Esophagus muscularis mucosa (tissue), 4 donors: ENCODE data around the gene RNF19B. TPM values are rescaled to one million over a fixed set of nuclear protein-coding genes. Genes with fewer than 3 reads are reported as not detected.
A peak's percentile ranks its signal among the peaks of the same experiment; 100 is the strongest.

Source experiments
- DNase-seq: peaks from one replicate; pipeline ENCODE4 v3.0.0-alpha.2; 2017; ENCODE audit errors: extremely low spot score
- H3K27ac ChIP-seq, 4 donors: fragments of 200-600 bp; sonication (generic); replicated peaks in 1 of 4; 1 replicate in 3 of 4; 2 replicates in 1 of 4; pipeline ENCODE4 v1.5.1; 2016 to 2019; ENCODE audit warnings: mild to moderate bottlenecking in 1 of 4
- H3K27me3 ChIP-seq, 4 donors: fragments of 200-600 bp; sonication (generic); one replicate each; pipeline versions ENCODE4 v1.5.1 to v1.6.0; 2016 to 2019
- H3K36me3 ChIP-seq, 4 donors: fragments of 200-600 bp; sonication (generic); one replicate each; pipeline ENCODE4 v1.5.1; 2016 to 2019
- H3K4me1 ChIP-seq, 4 donors: fragments of 200-600 bp; sonication (generic); one replicate each; pipeline ENCODE4 v1.5.1; 2016 to 2019
- H3K4me3 ChIP-seq, 4 donors: fragments of 200-600 bp; sonication (generic); 1 replicate in 2 of 4; 2 replicates in 2 of 4; pipeline ENCODE4 v1.5.1; 2016 to 2019; ENCODE audit warnings: mild to moderate bottlenecking in 4 of 4, moderate library complexity in 1 of 4
- H3K9me3 ChIP-seq, 4 donors: fragments of 200-600 bp; sonication (generic); 1 replicate in 3 of 4; 2 replicates in 1 of 4; pipeline ENCODE4 v1.5.1; 2016 to 2019
- EP300 ChIP-seq: sonication (generic); formaldehyde crosslinking; IDR thresholded peaks from one replicate; pipeline ENCODE4 v1.6.1; 2017; ENCODE audit warnings: antibody characterized with exemption
- POLR2A ChIP-seq: fragments of 450-650 bp; IDR thresholded peaks from one replicate; pipeline ENCODE4 v1.6.1; 2017; ENCODE audit warnings: antibody characterized with exemption, moderate library complexity, mild to moderate bottlenecking, low read depth
- POLR2AphosphoS5 ChIP-seq, 2 donors: sonication (generic); formaldehyde crosslinking; IDR thresholded peaks; one replicate each; pipeline ENCODE4 v1.6.1; 2017; ENCODE audit warnings: antibody characterized with exemption in 2 of 2
- WGBS: methylation state at CpG from one replicate; pipeline ENCODE4 v1.1.5; 2018; 5-methylcytosine and 5-hydroxymethylcytosine counted together
- intact Hi-C: fragments of 100-400 bp; cut with DNase I; formaldehyde crosslinking; loops from one replicate; pipeline ENCODE4 v1.15.1; 2023
- total RNA-seq, 4 donors: library from RNA; depleted of rRNA; stranded (reverse); fragments of >200 nt; gene quantifications; one replicate each; pipeline versions ENCODE4 v1.1.0 to v1.2.1, GENCODE V29; 2016
- TF ChIP-seq, protein P1 (sequence below), 3 experiments: fragments of 200-600 bp in 2 of 3; fragments of 450-650 bp in 1 of 3; sonication (generic) in 2 of 3; IDR thresholded peaks; one replicate each; pipeline ENCODE4 v1.5.1; 2017 to 2019; ENCODE audit warnings: antibody characterized with exemption in 3 of 3, mild to moderate bottlenecking in 2 of 3, moderate library complexity in 1 of 3

The RNF19B gene
- total RNA-seq, 4 donors from 2014 or later: 16.2 to 32.3 (median 22.7) TPM

DNA sequence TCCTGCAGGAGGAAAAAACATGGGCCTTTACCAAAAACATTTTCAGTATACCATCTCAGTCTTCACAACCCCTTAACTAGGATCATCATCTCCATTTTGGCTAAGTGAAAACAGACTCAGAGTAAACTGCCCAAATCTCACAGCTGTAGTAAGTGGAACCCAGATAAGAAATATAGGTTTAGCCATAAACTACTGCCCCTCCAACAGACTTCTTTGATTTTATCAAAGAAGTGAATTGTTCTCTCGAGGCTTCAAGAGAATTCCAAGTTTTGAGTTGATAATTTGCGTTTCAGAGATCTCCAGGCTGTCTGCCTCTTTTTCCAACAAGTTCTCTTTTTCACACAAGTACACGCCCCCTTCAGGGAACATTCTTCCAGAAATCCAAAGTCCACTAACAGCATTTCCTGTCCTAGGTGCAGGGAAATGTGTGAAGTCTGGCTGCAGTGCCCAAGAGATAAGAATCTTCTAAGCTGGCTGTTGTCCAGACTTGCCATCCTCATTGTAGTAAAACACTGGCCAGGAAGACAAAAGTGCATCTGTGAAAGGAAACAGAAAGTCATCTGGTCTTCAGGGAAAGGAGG lies 30.8 kb downstream of the RNF19B start:
- Histone ChIP-seq H3K36me3 (peaks cover 14 to 36% (median 33%) of the 10 kb centered on the region in 4 donors), H3K4me1 (peaks cover 0 to 12% (median 11%) of the 10 kb centered on the region in 4 donors), H3K27me3 (no peaks in the 10 kb centered on the region), H3K4me3 (no peak overlapping the region), H3K9me3 (no peaks in the 10 kb centered on the region), H3K27ac (peak overlapping the region in 3 of 4 donors; percentile 44 to 55 (median 50))
- DNase-seq: no peak
- intact Hi-C loops: loop anchor here (2.0 kb wide), 2 partner anchors 121 to 153 kb away; no protein-coding TSS in a partner anchor
- TF ChIP-seq POLR2AphosphoS5 (IDR thresholded peaks at IDR 0.05): peak; percentile 22 to 30
- no peak for TF ChIP-seq POLR2A
- 52% methylated on average over 3 of the region's 3 CpGs for WGBS

DNA sequence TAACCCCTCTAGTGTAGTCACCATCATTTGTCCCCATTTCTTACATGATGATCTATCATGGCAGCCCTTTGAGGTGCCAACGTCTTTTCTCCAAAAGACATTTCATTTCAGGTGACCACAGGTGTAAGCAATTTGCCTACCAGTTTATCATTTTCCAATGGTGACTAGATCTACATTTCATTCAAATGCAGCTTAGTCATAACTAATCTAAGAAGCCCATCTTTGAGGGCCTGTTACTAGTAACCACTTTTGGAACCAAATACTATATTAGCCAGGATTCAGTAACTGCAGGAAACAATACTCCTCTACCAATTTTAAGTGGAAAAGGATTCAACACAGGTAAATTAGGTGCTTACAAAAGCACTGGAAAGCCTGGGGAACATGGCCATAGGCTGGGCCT lies 32.8 kb downstream of the RNF19B start:
- Histone ChIP-seq H3K27me3 (no peaks in the 10 kb centered on the region), H3K27ac (no peak overlapping the region), H3K9me3 (no peaks in the 10 kb centered on the region), H3K36me3 (peaks cover 4 to 17% (median 15%) of the 10 kb centered on the region in 4 donors), H3K4me3 (no peak overlapping the region), H3K4me1 (peaks cover 0 to 12% (median 10%) of the 10 kb centered on the region in 4 donors)
- 79% methylated on average over 1 of the region's 1 CpG for WGBS
- TF ChIP-seq EP300 (no peak), POLR2A (no peak), POLR2AphosphoS5 (IDR thresholded peaks at IDR 0.05) (no peak)
- TF ChIP-seq, protein P1, sequence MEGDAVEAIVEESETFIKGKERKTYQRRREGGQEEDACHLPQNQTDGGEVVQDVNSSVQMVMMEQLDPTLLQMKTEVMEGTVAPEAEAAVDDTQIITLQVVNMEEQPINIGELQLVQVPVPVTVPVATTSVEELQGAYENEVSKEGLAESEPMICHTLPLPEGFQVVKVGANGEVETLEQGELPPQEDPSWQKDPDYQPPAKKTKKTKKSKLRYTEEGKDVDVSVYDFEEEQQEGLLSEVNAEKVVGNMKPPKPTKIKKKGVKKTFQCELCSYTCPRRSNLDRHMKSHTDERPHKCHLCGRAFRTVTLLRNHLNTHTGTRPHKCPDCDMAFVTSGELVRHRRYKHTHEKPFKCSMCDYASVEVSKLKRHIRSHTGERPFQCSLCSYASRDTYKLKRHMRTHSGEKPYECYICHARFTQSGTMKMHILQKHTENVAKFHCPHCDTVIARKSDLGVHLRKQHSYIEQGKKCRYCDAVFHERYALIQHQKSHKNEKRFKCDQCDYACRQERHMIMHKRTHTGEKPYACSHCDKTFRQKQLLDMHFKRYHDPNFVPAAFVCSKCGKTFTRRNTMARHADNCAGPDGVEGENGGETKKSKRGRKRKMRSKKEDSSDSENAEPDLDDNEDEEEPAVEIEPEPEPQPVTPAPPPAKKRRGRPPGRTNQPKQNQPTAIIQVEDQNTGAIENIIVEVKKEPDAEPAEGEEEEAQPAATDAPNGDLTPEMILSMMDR (IDR thresholded peaks at IDR 0.05): no peak
- no peak for DNase-seq
- intact Hi-C loops: loop anchor here (2.0 kb wide), 2 partner anchors 123 to 155 kb away; no protein-coding TSS in a partner anchor

DNA sequence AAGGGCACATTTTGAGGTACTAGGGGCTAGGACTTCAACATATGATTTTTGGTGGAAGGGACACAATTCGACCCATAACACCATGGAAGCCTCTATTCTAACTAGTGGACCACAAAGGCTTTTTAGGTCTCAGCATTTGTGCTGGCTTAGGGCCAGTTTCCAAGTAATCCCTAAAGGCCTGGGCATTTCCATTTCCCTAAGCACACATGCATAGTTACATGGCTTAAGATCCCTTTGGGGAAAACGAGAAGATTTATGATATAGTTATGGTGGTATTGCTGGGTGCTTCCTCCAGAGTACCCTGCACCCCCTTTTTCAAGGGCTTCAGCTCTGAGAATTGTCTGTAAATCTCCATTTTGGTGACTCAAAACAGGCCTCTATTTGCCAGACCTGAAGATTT lies 35.2 kb downstream of the RNF19B start:
- intact Hi-C loops: no loop called here
- Histone ChIP-seq H3K4me1 (peaks cover 12 to 30% (median 27%) of the 10 kb centered on the region in 4 donors), H3K27me3 (peaks cover 0 to 8% (median 0%) of the 10 kb centered on the region in 4 donors), H3K4me3 (no peak overlapping the region), H3K27ac (no peak overlapping the region), H3K9me3 (no peaks in the 10 kb centered on the region), H3K36me3 (no peaks in the 10 kb centered on the region)
- 72% methylated on average over 2 of the region's 2 CpGs for WGBS
- TF ChIP-seq, protein P1 (IDR thresholded peaks at IDR 0.05): no peak
- TF ChIP-seq POLR2AphosphoS5 (IDR thresholded peaks at IDR 0.05): no peak
- TF ChIP-seq POLR2A: no peak
- TF ChIP-seq EP300: no peak
- DNase-seq: no peak

DNA sequence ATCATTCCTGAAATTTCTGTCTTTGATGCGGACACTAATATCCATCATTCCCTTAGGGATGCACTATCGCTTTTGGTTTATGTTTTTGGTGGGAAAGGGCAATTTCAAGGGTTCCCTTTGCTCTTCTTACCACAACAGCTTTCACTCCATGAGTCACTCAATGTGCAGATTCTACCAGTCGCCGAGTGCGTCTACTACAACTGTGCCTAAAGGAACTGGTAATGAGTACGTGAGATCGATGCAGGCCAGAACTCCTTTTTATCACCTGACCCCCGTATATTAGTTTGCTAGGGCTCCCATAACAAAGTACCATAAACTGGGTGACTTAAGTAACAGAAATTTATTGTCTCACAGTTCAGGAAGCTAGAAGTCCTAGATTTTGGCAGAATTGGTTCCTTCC lies 35.9 kb downstream of the RNF19B start:
- H3K4me1 ChIP-seq: peaks cover 12 to 24% (median 22%) of the 10 kb centered on the region in 4 donors
- H3K4me3 ChIP-seq: no peak overlapping the region
- TF ChIP-seq POLR2A: no peak
- TF ChIP-seq EP300: no peak
- TF ChIP-seq POLR2AphosphoS5 (IDR thresholded peaks at IDR 0.05): no peak
- TF ChIP-seq, protein P1 (IDR thresholded peaks at IDR 0.05): no peak
- no peaks in the 10 kb centered on the region for H3K36me3 ChIP-seq
- 83% methylated on average over 8 of the region's 8 CpGs for WGBS
- no peaks in the 10 kb centered on the region for H3K9me3 ChIP-seq
- no peak overlapping the region for H3K27ac ChIP-seq
- H3K27me3 ChIP-seq: peaks cover 0 to 12% (median 0%) of the 10 kb centered on the region in 4 donors
- no peak for DNase-seq
- intact Hi-C loops: no loop called here

DNA sequence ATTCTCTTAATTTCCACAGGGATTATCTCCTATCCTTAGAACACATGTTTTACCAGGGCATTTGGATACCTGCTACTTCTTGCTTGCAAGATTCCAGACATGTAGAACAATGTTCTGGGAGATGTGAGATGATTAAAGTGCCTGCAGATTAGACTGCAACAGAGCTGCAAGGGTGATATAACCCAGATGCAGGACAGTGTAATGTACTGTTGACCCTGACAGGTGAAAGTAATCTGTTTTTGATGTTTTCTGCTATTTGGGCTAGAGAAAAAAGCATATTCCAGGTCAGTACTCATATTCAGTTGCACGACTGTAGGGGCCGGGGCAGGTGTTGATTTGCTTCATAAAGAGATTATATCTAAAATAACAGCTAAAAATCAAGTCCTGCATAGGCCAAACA lies 36.3 kb downstream of the RNF19B start:
- no peak for DNase-seq
- H3K4me1 ChIP-seq: peaks cover 12 to 19% (median 18%) of the 10 kb centered on the region in 4 donors
- H3K27me3 ChIP-seq: peaks cover 0 to 13% (median 0%) of the 10 kb centered on the region in 4 donors
- no peak overlapping the region for H3K4me3 ChIP-seq
- intact Hi-C loops: no loop called here
- no peak overlapping the region for H3K27ac ChIP-seq
- TF ChIP-seq, protein P1 (IDR thresholded peaks at IDR 0.05): no peak
- no peak for TF ChIP-seq EP300
- TF ChIP-seq POLR2AphosphoS5 (IDR thresholded peaks at IDR 0.05): no peak
- TF ChIP-seq POLR2A: no peak
- no peaks in the 10 kb centered on the region for H3K9me3 ChIP-seq
- no peaks in the 10 kb centered on the region for H3K36me3 ChIP-seq
- WGBS: 91% methylated on average over 2 of the region's 2 CpGs
